GM12878 (cell line): Measurements from ENCODE around the gene LRRC2. TPM values are rescaled to one million over a fixed set of nuclear protein-coding genes. Genes with fewer than 3 reads are reported as not detected.

Source experiments
- CEBPZ ChIP-seq: fragments of 150-350 bp; IDR thresholded peaks from 2 replicates; pipeline ENCODE4 v1.6.1; 2016; ENCODE audit warnings: low read depth, low read length
- RBBP5 ChIP-seq: fragments of 200-600 bp; sonication (generic); conservative IDR thresholded peaks from 2 replicates; pipeline ENCODE4 v1.6.1; 2016
- YY1 ChIP-seq: IDR thresholded peaks from 2 replicates; pipeline ENCODE4 v1.6.1; 2011; ENCODE audit warnings: low read depth, mild to moderate bottlenecking, low read length
- ZNF207 ChIP-seq: fragments of 450-650 bp; IDR thresholded peaks from 2 replicates; pipeline ENCODE4 v1.6.1; 2014; ENCODE audit warnings: antibody characterized with exemption, mild to moderate bottlenecking, borderline replicate concordance
- polyA plus RNA-seq, 11 experiments: library from polyadenylated mRNA; depleted of rRNA in 4 of 11; unstranded in 6 of 11; stranded (reverse) in 5 of 11; fragments of >200 nt; fragmentation: Nextera tagmentation in 4 of 11; fragmentation: Illumina TruSeq in 1 of 11; extraction: Ambion mirVana in 4 of 11; extraction: Trizol in 1 of 11; gene quantifications; 1 replicate in 1 of 11; 2 replicates in 10 of 11; pipeline versions ENCODE4 v1.2.1 to v1.2.3, GENCODE V29; 2011 to 2016; ENCODE audit warnings: inconsistent platforms in 2 of 11, missing spikeins in 2 of 11, low read depth in 1 of 11
- total RNA-seq, 4 experiments: library from RNA; depleted of rRNA in 3 of 4; stranded (reverse); fragments of >200 nt in 3 of 4; fragmentation: Illumina TruSeq in 1 of 4; extraction: Trizol in 1 of 4; gene quantifications; 2 replicates each; pipeline versions ENCODE4 v1.2.1 to v1.2.3, GENCODE V29; 2013 to 2021
- TF ChIP-seq, protein P1 (sequence below): IDR thresholded peaks from 2 replicates; pipeline ENCODE4 v1.6.1; 2012; ENCODE audit warnings: improper control_type of control experiment, low read depth, low read length; ENCODE audit not compliant: insufficient replicate concordance

LRRC2 gene
- total and polyA plus RNA-seq, 10 of the 15 experiments (the other 5 are each of a cell fraction or from before 2014, with no cell fraction given) = not detected

DNA sequence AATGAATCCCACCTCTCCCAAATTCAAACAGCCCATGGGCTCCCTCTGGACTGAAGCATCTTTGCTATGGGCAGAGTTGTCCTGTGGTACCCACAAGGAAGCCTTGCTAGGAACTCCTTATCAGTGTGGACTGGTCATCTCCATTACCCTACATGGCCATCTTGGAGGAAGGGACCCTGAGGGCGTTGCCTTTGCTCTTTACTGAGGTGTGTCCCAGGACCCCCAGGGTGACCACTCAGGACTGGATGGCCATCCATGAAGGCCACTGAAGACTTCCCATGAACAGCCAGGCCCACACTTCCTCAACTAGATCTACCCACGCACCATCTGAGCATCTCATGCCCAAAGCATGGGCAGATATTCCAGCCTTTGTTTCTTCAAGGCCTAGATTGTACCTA, 48.3 kb downstream of the LRRC2 start (continued):
- TF ChIP-seq, protein P1, sequence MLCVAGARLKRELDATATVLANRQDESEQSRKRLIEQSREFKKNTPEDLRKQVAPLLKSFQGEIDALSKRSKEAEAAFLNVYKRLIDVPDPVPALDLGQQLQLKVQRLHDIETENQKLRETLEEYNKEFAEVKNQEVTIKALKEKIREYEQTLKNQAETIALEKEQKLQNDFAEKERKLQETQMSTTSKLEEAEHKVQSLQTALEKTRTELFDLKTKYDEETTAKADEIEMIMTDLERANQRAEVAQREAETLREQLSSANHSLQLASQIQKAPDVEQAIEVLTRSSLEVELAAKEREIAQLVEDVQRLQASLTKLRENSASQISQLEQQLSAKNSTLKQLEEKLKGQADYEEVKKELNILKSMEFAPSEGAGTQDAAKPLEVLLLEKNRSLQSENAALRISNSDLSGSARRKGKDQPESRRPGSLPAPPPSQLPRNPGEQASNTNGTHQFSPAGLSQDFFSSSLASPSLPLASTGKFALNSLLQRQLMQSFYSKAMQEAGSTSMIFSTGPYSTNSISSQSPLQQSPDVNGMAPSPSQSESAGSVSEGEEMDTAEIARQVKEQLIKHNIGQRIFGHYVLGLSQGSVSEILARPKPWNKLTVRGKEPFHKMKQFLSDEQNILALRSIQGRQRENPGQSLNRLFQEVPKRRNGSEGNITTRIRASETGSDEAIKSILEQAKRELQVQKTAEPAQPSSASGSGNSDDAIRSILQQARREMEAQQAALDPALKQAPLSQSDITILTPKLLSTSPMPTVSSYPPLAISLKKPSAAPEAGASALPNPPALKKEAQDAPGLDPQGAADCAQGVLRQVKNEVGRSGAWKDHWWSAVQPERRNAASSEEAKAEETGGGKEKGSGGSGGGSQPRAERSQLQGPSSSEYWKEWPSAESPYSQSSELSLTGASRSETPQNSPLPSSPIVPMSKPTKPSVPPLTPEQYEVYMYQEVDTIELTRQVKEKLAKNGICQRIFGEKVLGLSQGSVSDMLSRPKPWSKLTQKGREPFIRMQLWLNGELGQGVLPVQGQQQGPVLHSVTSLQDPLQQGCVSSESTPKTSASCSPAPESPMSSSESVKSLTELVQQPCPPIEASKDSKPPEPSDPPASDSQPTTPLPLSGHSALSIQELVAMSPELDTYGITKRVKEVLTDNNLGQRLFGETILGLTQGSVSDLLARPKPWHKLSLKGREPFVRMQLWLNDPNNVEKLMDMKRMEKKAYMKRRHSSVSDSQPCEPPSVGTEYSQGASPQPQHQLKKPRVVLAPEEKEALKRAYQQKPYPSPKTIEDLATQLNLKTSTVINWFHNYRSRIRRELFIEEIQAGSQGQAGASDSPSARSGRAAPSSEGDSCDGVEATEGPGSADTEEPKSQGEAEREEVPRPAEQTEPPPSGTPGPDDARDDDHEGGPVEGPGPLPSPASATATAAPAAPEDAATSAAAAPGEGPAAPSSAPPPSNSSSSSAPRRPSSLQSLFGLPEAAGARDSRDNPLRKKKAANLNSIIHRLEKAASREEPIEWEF = no peak
- no peak for TF ChIP-seq YY1
- no peak for TF ChIP-seq CEBPZ
- TF ChIP-seq RBBP5 = no peak
- TF ChIP-seq ZNF207 = no peak
